ENCODE data around the gene PRR7. TPM values are rescaled to one million over a fixed set of nuclear protein-coding genes. Genes with fewer than 3 reads are reported as not detected.

The PRR7 gene
- total and polyA plus RNA-seq, 2 of the 4 experiments (the other 2 are of a cell fraction): 1.1 to 10.1 TPM

GRCh38 chr5:177458912-177459350, 12.3 kb downstream of the PRR7 start:
- POLR2A ChIA-PET (ENCODE audit: unreplicated experiment): no interaction called here

More at GRCh38 chr5:177458912-177459350, 12.3 kb downstream of the PRR7 start:
- H2BK15ac ChIP-seq (ENCODE audit: low read depth, low read length): no peak overlapping the region
- H3K36me3 ChIP-seq (ENCODE audit: control insufficient read depth, insufficient read depth, low read length): peaks cover 59% of the 10 kb centered on the region
- BruUV-seq (replicated peaks): no TSS peak
- no peak for TF ChIP-seq USF2 (IDR thresholded peaks at IDR 0.05; ENCODE audit: low read depth, low read length)
- no peak for TF ChIP-seq MAFK (IDR thresholded peaks at IDR 0.05; ENCODE audit: low read depth, low read length)
- peaks cover 7% of the 10 kb centered on the region for H3K4me1 ChIP-seq (ENCODE audit: control insufficient read depth, insufficient read depth, low read length)
- no peak overlapping the region for H4K5ac ChIP-seq (ENCODE audit: low read depth, low read length)
- no peak overlapping the region for H2BK120ac ChIP-seq (ENCODE audit: low read depth, low read length)
- no peak overlapping the region for H3K56ac ChIP-seq (ENCODE audit: extremely low read depth, insufficient read depth, low read length)
- no peak overlapping the region for H3K4me2 ChIP-seq (ENCODE audit: low read depth, low read length)
- in situ Hi-C loops (cut with MboI; ENCODE audit: low sequenced_read_pairs) (no loop called here), intact Hi-C loops (cut with micrococcal nuclease) (no loop called here), dilution Hi-C loops (cut with HindIII; ENCODE audit: low sequenced_read_pairs, unreplicated experiment) (no loop called here)
- no peaks in the 10 kb centered on the region for H3K27me3 ChIP-seq (ENCODE audit: control insufficient read depth, insufficient read depth, low read length)
- H3K4me3 ChIP-seq (ENCODE audit: insufficient read depth, low read depth, low read length): no peak overlapping the region
- no peaks in the 10 kb centered on the region for H3K9me3 ChIP-seq (ENCODE audit: control insufficient read depth, insufficient read depth, low read length)
- H2AFZ ChIP-seq (replicated peaks; ENCODE audit: low read length, poor library complexity): no peak overlapping the region
- CTCF ChIA-PET: no interaction called here
- no peak overlapping the region for H3K18ac ChIP-seq (ENCODE audit: low read depth, low read length)
- no peak overlapping the region for H4K8ac ChIP-seq (ENCODE audit: low read depth in 2 of 2, low read length in 2 of 2)
- no peaks in the 10 kb centered on the region for H3K9me1 ChIP-seq (ENCODE audit: insufficient read depth, low read length)
- DNase-seq (peak; percentile 45), ATAC-seq (ENCODE audit: low read depth) (no peak)
- H3K23ac ChIP-seq (ENCODE audit: low read depth, low read length): no peak overlapping the region
- H3K27ac ChIP-seq (ENCODE audit: insufficient read depth, low read length): no peak overlapping the region
- WGBS, 2 experiments (ENCODE audit: extremely low coverage in 2 of 2, insufficient read length in 1 of 2): 93% methylated on average over 7 of the region's 14 CpGs; no CpG with 5 or more reads in 1 of the 2 experiments
- peaks cover 79% of the 10 kb centered on the region for H4K20me1 ChIP-seq (ENCODE audit: insufficient read depth, low read length)
- no peak overlapping the region for H3K9ac ChIP-seq (ENCODE audit: low read depth, low read length)
- H2BK20ac ChIP-seq (ENCODE audit: low read depth, low read length): no peak overlapping the region
- no peak overlapping the region for H4K91ac ChIP-seq (ENCODE audit: insufficient read depth, low read depth, low read length)
- H2AK9ac ChIP-seq (replicated peaks; ENCODE audit: low read depth, low read length, poor library complexity): no peak overlapping the region
- H2BK5ac ChIP-seq (ENCODE audit: low read depth, low read length, poor library complexity, severe bottlenecking): no peak overlapping the region
- no peak overlapping the region for H3K14ac ChIP-seq (replicated peaks; ENCODE audit: low read depth, low read length)
- H3K4ac ChIP-seq (ENCODE audit: low read depth, low read length): no peak overlapping the region
- H3K79me1 ChIP-seq (ENCODE audit: low read depth in 1 of 2, low read length in 2 of 2): peaks cover 11 to 31% of the 10 kb centered on the region in 2 experiments
- H2AK5ac ChIP-seq (ENCODE audit: low read depth, low read length): no peak overlapping the region

Measured in IMR-90 (cell line).